Measurements from ENCODE around the gene C20orf96.

- TF ChIP-seq CTCF (IDR thresholded peaks at IDR 0.05), result no peak
- no peak for TF ChIP-seq POLR2A (IDR thresholded peaks at IDR 0.05)
- TF ChIP-seq POLR2AphosphoS5 (IDR thresholded peaks at IDR 0.05), result no peak
Measured at GRCh38 chr20:308427-309038, 18.0 kb upstream of the C20orf96 start.

Data from breast epithelium (tissue), 3 donors.